ENCODE results near the gene SLX9.

Gene SLX9

DNA sequence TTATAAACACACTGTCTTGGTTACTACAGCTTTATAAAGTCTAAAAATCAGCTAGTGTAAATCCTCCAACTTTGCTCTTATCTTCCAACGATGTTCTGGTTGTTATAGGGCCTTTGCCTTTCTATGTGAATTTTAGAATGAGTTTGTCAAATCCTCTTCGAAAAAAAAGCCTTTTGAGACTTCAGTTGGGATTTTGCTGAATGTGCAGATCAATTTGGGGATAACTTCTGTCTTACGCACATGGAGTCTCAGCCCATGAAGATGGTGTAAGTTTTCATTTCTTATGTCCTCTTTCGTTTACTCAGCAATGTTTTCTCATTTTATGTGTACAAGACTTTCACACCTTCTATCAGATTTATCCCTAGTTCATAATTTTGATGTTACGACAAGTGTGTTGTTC, 69.8 kb downstream of the SLX9 start:
- no peak overlapping the region for H3K4me3 ChIP-seq (ENCODE audit: low read depth, low read length)
- no peak for DNase-seq (ENCODE audit: low read depth)

DNA sequence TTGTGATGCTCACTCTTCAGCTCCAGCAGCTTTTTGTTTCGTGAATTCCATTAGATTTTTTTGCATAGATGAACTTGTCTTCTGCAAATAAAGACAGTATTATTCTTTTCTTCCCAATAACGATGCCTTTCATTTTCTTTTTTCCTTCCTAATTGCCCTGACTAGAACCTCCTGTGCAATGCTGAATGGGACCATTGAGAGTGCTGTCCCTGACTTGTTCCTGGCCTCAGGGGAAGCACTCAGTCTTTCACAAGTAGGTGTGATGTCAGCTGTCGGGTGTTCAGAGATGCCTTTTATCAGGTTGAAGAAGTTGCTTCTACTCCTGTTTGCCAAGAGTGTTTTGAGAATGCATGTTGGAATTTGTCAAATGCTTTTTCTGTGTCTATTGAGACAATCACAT, 70.3 kb downstream of the SLX9 start:
- H3K4me3 ChIP-seq (ENCODE audit: low read depth, low read length), result no peak overlapping the region
- DNase-seq (ENCODE audit: low read depth), result no peak

GRCh38 chr21:45010860-45011259, 71.0 kb downstream of the SLX9 start:
- DNase-seq (ENCODE audit: low read depth), result no peak
- no peak overlapping the region for H3K4me3 ChIP-seq (ENCODE audit: low read depth, low read length)

DNA sequence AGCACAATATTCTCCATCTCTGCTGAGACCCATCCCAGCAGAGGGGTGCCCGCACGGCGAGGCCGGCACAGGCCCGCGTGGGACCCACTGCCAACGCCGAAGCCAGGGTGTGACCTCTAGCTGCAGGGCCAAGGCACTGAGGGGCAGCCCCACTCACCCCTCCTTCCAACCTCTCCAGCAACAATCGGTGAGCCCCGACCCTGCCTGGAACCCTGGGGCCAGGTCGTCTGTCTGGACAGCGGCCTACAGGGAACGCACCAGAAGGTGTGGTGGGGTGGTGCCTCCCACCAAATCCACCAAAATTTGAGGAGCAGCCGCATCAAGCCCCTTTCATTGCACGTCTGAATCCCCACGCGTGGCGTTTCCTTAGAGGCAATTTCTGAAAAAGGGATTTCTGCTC, 71.6 kb downstream of the SLX9 start:
- H3K4me3 ChIP-seq (ENCODE audit: low read depth, low read length), result no peak overlapping the region
- no peak for DNase-seq (ENCODE audit: low read depth)

GRCh38 chr21:45011911-45012661, 72.3 kb downstream of the SLX9 start:
- H3K4me3 ChIP-seq (ENCODE audit: low read depth, low read length), result no peak overlapping the region
- peak; percentile 72 for DNase-seq (ENCODE audit: low read depth)

GRCh38 chr21:45012662-45013259, 72.9 kb downstream of the SLX9 start:
- DNase-seq (ENCODE audit: low read depth), result no peak
- H3K4me3 ChIP-seq (ENCODE audit: low read depth, low read length), result no peak overlapping the region

GRCh38 chr21:45013260-45013841, 73.5 kb downstream of the SLX9 start:
- no peak overlapping the region for H3K4me3 ChIP-seq (ENCODE audit: low read depth, low read length)
- no peak for DNase-seq (ENCODE audit: low read depth)

GRCh38 chr21:45014747-45015468, 75.1 kb downstream of the SLX9 start:
- DNase-seq (ENCODE audit: low read depth), result no peak
- no peak overlapping the region for H3K4me3 ChIP-seq (ENCODE audit: low read depth, low read length)

DNA sequence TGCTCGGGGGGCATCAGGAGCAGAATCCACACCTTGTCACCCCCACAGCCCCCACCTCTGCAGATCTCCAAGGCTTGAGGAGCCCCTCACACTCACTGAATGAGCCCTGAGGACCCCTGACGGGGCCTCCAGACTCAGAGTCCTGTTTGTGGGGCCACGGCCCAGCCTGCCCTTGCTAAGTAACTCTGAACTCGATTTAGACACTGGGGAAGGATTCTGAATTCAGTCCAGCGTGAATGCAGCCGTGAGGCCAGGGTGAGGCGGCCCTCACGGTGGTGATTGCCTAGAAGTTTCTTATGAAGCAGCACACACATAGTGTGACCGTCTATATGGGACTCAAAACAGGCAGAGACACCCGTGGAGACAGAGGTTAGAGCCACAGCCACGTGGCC, 75.6 kb downstream of the SLX9 start:
- no peak overlapping the region for H3K4me3 ChIP-seq (ENCODE audit: low read depth, low read length)
- no peak for DNase-seq (ENCODE audit: low read depth)

DNA sequence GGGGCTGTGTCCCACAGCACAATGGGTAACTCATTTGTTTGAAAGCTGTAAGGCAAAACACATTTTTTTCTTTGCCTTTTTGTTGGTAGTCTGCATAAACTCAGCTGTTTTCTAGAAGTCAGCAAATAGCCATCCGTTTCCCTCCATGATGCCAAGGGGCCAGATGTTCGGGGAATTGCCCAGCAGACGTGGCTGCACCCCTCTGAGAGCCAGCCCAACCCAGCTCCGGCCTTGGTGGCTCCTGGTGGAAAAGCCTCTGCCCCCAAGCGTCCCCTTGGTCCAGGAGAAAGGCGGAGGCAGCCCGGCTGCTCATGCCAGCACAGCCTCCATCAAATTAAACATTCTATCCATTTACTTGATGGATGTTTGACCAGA, 76.2 kb downstream of the SLX9 start:
- no peak overlapping the region for H3K4me3 ChIP-seq (ENCODE audit: low read depth, low read length)
- no peak for DNase-seq (ENCODE audit: low read depth)

DNA sequence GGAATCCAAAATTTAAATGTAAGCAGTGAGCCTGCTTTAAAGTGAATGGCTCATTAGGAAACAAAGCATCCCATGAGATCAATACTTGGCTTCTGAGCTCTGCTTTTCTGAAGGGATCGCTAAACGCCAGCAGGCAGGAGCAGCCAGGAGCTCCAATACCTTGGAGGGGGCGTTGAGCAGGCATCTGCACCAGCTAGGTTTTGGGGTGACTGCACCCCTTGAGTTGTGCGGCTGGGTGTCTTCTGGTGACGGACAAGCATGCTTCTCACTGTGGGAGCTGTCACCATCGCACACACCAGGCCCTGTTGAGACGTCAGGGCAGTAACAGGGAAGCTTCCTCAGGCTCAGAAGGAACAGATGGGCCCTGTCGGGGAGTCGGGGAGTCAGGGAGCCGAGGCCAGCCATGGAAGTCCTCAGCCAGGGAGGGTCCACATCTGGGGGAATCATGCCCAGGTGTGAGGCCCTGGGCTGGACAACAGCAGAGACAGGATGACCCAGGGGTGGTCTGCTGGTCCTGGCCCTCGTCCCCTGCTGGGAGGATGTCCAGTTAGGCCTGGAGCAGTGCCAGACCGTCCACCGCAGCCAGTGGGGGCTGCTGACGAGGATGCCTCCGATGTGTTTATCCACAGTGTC, 76.7 kb downstream of the SLX9 start:
- DNase-seq (ENCODE audit: low read depth), result no peak
- no peak overlapping the region for H3K4me3 ChIP-seq (ENCODE audit: low read depth, low read length)

GRCh38 chr21:45017039-45017960, 77.5 kb downstream of the SLX9 start:
- DNase-seq (ENCODE audit: low read depth), result no peak
- H3K4me3 ChIP-seq (ENCODE audit: low read depth, low read length), result no peak overlapping the region

DNA sequence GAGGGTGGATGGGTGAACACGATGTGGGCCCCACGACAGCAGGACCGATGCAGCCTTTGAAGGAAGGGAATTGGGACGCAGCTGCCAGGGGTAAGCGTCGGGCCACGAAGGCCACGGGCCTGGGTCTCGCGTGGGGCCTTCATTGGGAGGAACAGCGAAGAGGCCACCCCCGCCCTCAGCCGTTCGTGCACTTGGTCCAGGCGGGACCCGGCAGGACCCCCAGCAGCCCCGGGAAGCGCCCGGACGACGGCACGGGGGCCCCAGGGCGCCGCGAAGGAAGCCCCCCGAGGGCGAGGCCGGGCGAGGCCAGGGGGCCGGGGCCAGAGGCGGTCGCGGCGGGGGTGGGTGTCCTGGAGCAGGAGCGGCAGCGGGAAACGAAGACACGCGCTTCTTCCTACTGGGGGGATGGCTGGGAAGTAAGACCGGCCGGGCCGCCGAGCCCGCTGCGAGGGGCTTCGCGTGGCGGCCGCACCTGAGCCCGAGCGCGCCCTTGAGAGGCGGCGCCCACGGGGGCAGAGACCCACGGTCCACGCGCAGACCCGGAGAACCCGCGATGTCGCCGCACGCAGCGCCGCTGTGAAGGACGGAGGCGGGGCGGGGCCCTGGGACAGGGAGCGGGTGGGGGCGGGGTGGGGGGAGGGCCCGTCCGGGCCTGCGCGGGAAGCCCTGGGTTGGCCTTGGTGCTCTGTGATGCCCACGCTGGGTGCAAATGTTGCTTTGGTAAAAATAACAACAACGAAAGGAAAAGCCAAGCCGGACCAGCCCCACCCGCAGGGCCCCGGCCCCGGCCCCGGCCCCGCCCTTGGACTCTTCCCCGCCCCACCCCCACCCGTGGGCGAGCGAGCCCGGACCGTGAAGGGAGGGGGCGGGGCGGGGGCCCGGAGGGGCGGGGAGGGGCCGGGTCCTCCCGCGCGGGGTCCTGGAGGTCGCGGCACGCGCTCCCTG, 78.6 kb downstream of the SLX9 start:
- peak overlapping the region; percentile 42 for H3K4me3 ChIP-seq (ENCODE audit: low read depth, low read length)
- no peak for DNase-seq (ENCODE audit: low read depth)

DNA sequence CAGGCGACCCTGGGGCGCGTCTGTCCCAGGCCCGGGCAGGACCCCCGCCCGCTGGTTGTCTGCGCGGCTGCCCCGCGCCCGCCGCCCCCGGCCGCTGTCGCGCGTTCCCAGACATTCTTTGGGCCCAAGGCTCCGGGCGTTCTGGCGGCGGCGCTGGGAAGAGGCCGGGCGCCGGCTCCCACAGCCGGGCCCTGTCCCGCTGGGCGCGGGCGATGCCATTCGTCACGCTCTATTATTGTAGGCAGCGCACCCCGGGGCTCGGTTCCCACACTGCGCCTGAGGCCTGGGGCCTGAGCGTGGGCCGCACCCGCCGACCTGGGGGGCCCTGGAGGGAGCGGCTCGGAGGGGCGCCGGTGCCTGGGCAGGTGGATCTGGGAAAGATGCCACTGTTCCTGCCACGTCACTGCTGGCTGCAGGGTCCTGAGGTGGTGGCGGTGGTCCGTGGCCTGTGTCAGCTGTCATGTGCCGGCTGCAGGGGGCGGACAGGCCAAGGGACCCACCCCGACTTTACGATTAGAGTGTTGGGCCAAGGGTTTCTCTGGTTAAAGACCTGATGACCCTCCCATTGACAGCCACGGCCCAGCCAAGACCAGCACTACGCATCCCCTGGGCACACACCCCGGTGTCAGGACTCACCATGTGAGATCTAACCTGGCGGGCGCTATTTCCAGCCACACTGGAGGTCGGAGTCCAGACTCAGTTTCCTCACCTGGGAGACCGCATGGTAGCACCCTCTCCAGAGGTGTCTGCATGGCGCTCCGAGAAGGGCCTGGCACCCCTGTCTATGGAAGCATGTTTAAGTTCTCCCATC, 79.5 kb downstream of the SLX9 start:
- DNase-seq (ENCODE audit: low read depth), result no peak
- no peak overlapping the region for H3K4me3 ChIP-seq (ENCODE audit: low read depth, low read length)

DNA sequence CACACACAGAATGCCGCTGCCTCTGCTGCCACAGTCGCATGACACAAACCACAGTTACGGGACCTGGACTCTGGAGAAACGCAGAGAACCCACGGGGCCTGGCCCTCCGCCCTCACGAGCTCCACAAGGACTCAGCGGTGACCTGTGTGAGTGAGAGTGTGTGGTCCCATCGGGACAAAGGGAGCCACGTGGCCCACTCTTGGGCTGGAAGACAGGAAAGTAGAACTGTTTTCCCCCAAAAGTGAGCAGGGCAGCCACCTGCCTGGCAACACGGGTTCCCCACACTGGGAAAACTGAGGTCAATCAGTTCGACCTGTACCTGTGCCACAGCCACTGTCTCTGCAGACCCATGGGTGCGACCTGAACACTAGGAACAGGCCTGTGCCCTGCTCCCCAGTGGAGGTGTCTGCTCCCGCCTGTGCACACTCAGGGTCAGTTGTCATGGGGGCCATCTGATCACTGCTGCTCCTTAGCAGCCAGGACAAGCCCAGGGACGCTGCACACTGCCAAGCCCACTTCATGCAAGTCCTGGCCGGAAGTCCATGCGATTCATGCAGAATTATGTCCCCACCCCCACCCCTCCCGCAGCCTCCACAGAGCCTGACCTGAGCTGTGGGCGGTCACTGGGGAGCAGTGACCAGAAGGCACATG, 80.2 kb downstream of the SLX9 start:
- no peak overlapping the region for H3K4me3 ChIP-seq (ENCODE audit: low read depth, low read length)
- DNase-seq (ENCODE audit: low read depth), result no peak

- DNase-seq (ENCODE audit: low read depth), result no peak
- H3K4me3 ChIP-seq (ENCODE audit: low read depth, low read length), result no peak overlapping the region
Measured at GRCh38 chr21:45020629-45021427, 81.0 kb downstream of the SLX9 start.

Measured in skeletal muscle cell (primary cell).